Measurements from ENCODE around the gene GTF3C2.

GRCh38 chr2:27356382-27357181 lies at the start of gene GTF3C2:
- no peak for TF ChIP-seq EZH2phosphoT487 (IDR thresholded peaks at IDR 0.05; ENCODE audit: borderline replicate concordance)
- no peak for TF ChIP-seq CTCF (conservative IDR thresholded peaks at IDR 0.05; ENCODE audit: low read length)

Data from Loucy (cell line).